PC-9 (cell line): ENCODE data around the gene AMOTL1. TPM values are rescaled to one million over a fixed set of nuclear protein-coding genes. Genes with fewer than 3 reads are reported as not detected.

ENCODE experiments used
- BruUV-seq: library from RNA; stranded (reverse); fragments of 400-500 nt; replicated peaks from 2 replicates; lab custom pipeline; 2021; lab: Mats Ljungman, UMichigan
- CTCF ChIA-PET: fragments of 300-600 bp; sonication (Branson Sonifier 250); formaldehyde crosslinking; loops from one replicate; lab custom pipeline; 2022; ENCODE audit warnings: antibody characterized with exemption; lab: Charles Lee
- POLR2A ChIA-PET: fragments of 300-600 bp; sonication (Branson Sonifier 250); formaldehyde crosslinking; loops from one replicate; lab custom pipeline; 2022; ENCODE audit warnings: antibody characterized with exemption; ENCODE audit not compliant: unreplicated experiment; lab: Charles Lee
- DNase-seq, 2 experiments: peaks; one replicate each; pipeline versions ENCODE4 v3.0.0 to v3.0.0-alpha.2; 2015 to 2022; ENCODE audit warnings: mixed read lengths in 1 of 2
- H2AFZ ChIP-seq: fragments of 200-600 bp; sonication (generic); 2 replicates; pipeline ENCODE4 v1.8.1; 2017; ENCODE audit warnings: antibody characterized with exemption
- H3F3A ChIP-seq: fragments of 200-600 bp; sonication (generic); 2 replicates; pipeline ENCODE4 v1.8.1; 2017; ENCODE audit warnings: antibody characterized with exemption, mild to moderate bottlenecking, low read depth; ENCODE audit not compliant: insufficient read depth
- H3K27ac ChIP-seq: fragments of 200-600 bp; sonication (generic); 2 replicates; pipeline ENCODE4 v1.6.1; 2016; ENCODE audit warnings: mixed run types
- H3K27me3 ChIP-seq: fragments of 200-600 bp; sonication (generic); 2 replicates; pipeline ENCODE4 v1.6.1; 2016; ENCODE audit warnings: low read depth, mixed run types; ENCODE audit not compliant: insufficient read depth
- H3K36me3 ChIP-seq: fragments of 200-600 bp; sonication (generic); 2 replicates; pipeline ENCODE4 v1.6.1; 2016; ENCODE audit warnings: low read depth, mixed run types
- H3K4me1 ChIP-seq: fragments of 200-600 bp; sonication (generic); replicated peaks from 2 replicates; pipeline ENCODE4 v1.6.1; 2016; ENCODE audit warnings: mixed run types; ENCODE audit not compliant: insufficient read depth
- H3K4me2 ChIP-seq: fragments of 200-600 bp; sonication (generic); 2 replicates; pipeline ENCODE4 v1.6.1; 2017; ENCODE audit warnings: mixed run types
- H3K4me3 ChIP-seq: fragments of 200-600 bp; sonication (generic); 2 replicates; pipeline ENCODE4 v1.6.1; 2016; ENCODE audit warnings: mixed run types
- H3K79me2 ChIP-seq: fragments of 200-600 bp; sonication (generic); 2 replicates; pipeline ENCODE4 v1.6.1; 2017; ENCODE audit warnings: low read depth, mixed run types
- H3K9me2 ChIP-seq: fragments of 200-600 bp; sonication (generic); 2 replicates; pipeline ENCODE4 v1.8.1; 2017; ENCODE audit warnings: mild to moderate bottlenecking; ENCODE audit not compliant: insufficient read depth
- H3K9me3 ChIP-seq: fragments of 200-600 bp; sonication (generic); 2 replicates; pipeline ENCODE4 v1.8.1; 2016; ENCODE audit warnings: low read depth; ENCODE audit not compliant: insufficient read depth
- H4K20me1 ChIP-seq: fragments of 200-600 bp; sonication (generic); 2 replicates; pipeline ENCODE4 v1.8.1; 2017; ENCODE audit not compliant: insufficient read depth
- CTCF ChIP-seq: fragments of 200-600 bp; sonication (generic); conservative IDR thresholded peaks from 2 replicates; pipeline ENCODE4 v1.6.1; 2017; ENCODE audit warnings: mixed run types, antibody characterized with exemption, mild to moderate bottlenecking, moderate library complexity
- EZH2 ChIP-seq: fragments of 200-600 bp; sonication (generic); IDR thresholded peaks from 2 replicates; pipeline ENCODE4 v1.8.0; 2017; ENCODE audit warnings: antibody characterized with exemption, low read depth
- intact Hi-C: fragments of 100-400 bp; cut with micrococcal nuclease; formaldehyde crosslinking; loops from one replicate; pipeline ENCODE4 v1.10.0; 2022; ENCODE audit not compliant: unreplicated experiment
- total RNA-seq: library from RNA; stranded (reverse); gene quantifications from 2 replicates; pipeline ENCODE4 v1.2.3, GENCODE V29; 2021

Gene AMOTL1
- total RNA-seq, 1 experiment from 2014 or later = 60.5 TPM

- no peaks in the 10 kb centered on the region for H3K9me2 ChIP-seq
- CTCF ChIA-PET = no interaction called here
- BruUV-seq = no TSS peak
- peaks cover 73% of the 10 kb centered on the region for H3K36me3 ChIP-seq
- no peaks in the 10 kb centered on the region for H3K9me3 ChIP-seq
- H4K20me1 ChIP-seq = peaks cover 18% of the 10 kb centered on the region
- H2AFZ ChIP-seq = no peak overlapping the region
- DNase-seq = no peak
- H3K4me3 ChIP-seq = no peak overlapping the region
- no peak overlapping the region for H3K4me2 ChIP-seq
- H3K27me3 ChIP-seq = no peaks in the 10 kb centered on the region
- no peaks in the 10 kb centered on the region for H3K4me1 ChIP-seq
- H3F3A ChIP-seq = peaks cover 21% of the 10 kb centered on the region; the same call in 1 of the 2 replicates
- no peaks in the 10 kb centered on the region; the same call in 1 of the 2 replicates for H3K79me2 ChIP-seq
- TF ChIP-seq CTCF (no peak), EZH2 (no peak)
- POLR2A ChIA-PET = no interaction called here
- no peak overlapping the region for H3K27ac ChIP-seq
- intact Hi-C loops = no loop called here
Measured at GRCh38 chr11:94853836-94854235, 85.7 kb downstream of the AMOTL1 start.

- ChIA-PET POLR2A (no interaction called here), CTCF (no interaction called here)
Measured at GRCh38 chr11:94854770-94855633, 86.8 kb downstream of the AMOTL1 start.

GRCh38 chr11:94855666-94856065 lies 87.5 kb downstream of the AMOTL1 start:
- POLR2A ChIA-PET = no interaction called here
- CTCF ChIA-PET = no interaction called here

More at GRCh38 chr11:94854770-94855633, 86.8 kb downstream of the AMOTL1 start:
- H3K9me3 ChIP-seq = no peaks in the 10 kb centered on the region
- H4K20me1 ChIP-seq = peaks cover 19% of the 10 kb centered on the region
- intact Hi-C loops = no loop called here
- BruUV-seq = no TSS peak
- no peaks in the 10 kb centered on the region for H3K27me3 ChIP-seq
- TF ChIP-seq CTCF (no peak), EZH2 (no peak)
- H3K27ac ChIP-seq = no peak overlapping the region
- H2AFZ ChIP-seq = no peak overlapping the region
- peaks cover 77% of the 10 kb centered on the region for H3K36me3 ChIP-seq
- no peak overlapping the region for H3K4me3 ChIP-seq
- H3K4me2 ChIP-seq = no peak overlapping the region
- peaks cover 29% of the 10 kb centered on the region; the same call in 1 of the 2 replicates for H3F3A ChIP-seq
- no peaks in the 10 kb centered on the region for H3K9me2 ChIP-seq
- no peaks in the 10 kb centered on the region; the same call in 1 of the 2 replicates for H3K79me2 ChIP-seq
- no peaks in the 10 kb centered on the region for H3K4me1 ChIP-seq
- DNase-seq = no peak

More at GRCh38 chr11:94855666-94856065, 87.5 kb downstream of the AMOTL1 start:
- no TSS peak for BruUV-seq
- Histone ChIP-seq H3F3A (peaks cover 33% of the 10 kb centered on the region; the same call in 1 of the 2 replicates), H3K27ac (no peak overlapping the region), H3K4me3 (no peak overlapping the region), H3K4me2 (no peak overlapping the region), H3K36me3 (peaks cover 74% of the 10 kb centered on the region), H3K27me3 (no peaks in the 10 kb centered on the region), H2AFZ (no peak overlapping the region), H4K20me1 (peaks cover 19% of the 10 kb centered on the region), H3K4me1 (no peaks in the 10 kb centered on the region), H3K9me2 (no peaks in the 10 kb centered on the region), H3K9me3 (no peaks in the 10 kb centered on the region), H3K79me2 (no peaks in the 10 kb centered on the region; the same call in 1 of the 2 replicates)
- DNase-seq = no peak
- intact Hi-C loops = no loop called here
- TF ChIP-seq EZH2 (no peak), CTCF (no peak)
